ENCODE data around the gene PISD. TPM values are rescaled to one million over a fixed set of nuclear protein-coding genes. Genes with fewer than 3 reads are reported as not detected.

PISD gene
- total RNA-seq, 2 experiments from 2014 or later = 21.5 to 51.9 TPM

GRCh38 chr22:31652088-31652487 lies 9.9 kb downstream of the PISD start:
- intact Hi-C loops (cut with micrococcal nuclease; ENCODE audit: unreplicated experiment) = no loop called here
- CTCF ChIA-PET (ENCODE audit: unreplicated experiment) = no interaction called here
- TF ChIP-seq EZH2phosphoT487 (IDR thresholded peaks at IDR 0.05; ENCODE audit: borderline replicate concordance, low read depth, low read length) (no peak), CTCF (conservative IDR thresholded peaks at IDR 0.05; ENCODE audit: low read length) (no peak)
- no peak overlapping the region for H2AFZ ChIP-seq (ENCODE audit: low read length)
- H3K4me2 ChIP-seq (ENCODE audit: low read length) = no peak overlapping the region
- H3K9me2 ChIP-seq (ENCODE audit: insufficient read depth, low read length) = no peaks in the 10 kb centered on the region
- no peak overlapping the region for H3K4me3 ChIP-seq (ENCODE audit: low read depth, low read length, poor library complexity, severe bottlenecking)
- DNase-seq (ENCODE audit: low spot score) = no peak
- peaks cover 38% of the 10 kb centered on the region for H3K4me1 ChIP-seq (ENCODE audit: insufficient read depth, low read length, poor library complexity, severe bottlenecking)
- H3K79me2 ChIP-seq (ENCODE audit: insufficient read depth, low read depth, low read length) = peaks cover 45% of the 10 kb centered on the region; the same call in 1 of the 2 replicates
- H3K27ac ChIP-seq (ENCODE audit: low read depth, low read length, poor library complexity, severe bottlenecking) = no peak overlapping the region
- peaks cover 30% of the 10 kb centered on the region for H3K36me3 ChIP-seq (ENCODE audit: insufficient read depth, low read length)
- H4K20me1 ChIP-seq (ENCODE audit: insufficient read depth, low read length) = peaks cover 6% of the 10 kb centered on the region; the same call in 1 of the 2 replicates
- POLR2A ChIA-PET = no interaction called here
- no TSS peak for BruUV-seq (replicated peaks)
- H3K9me3 ChIP-seq (ENCODE audit: low read length) = no peaks in the 10 kb centered on the region

DNA sequence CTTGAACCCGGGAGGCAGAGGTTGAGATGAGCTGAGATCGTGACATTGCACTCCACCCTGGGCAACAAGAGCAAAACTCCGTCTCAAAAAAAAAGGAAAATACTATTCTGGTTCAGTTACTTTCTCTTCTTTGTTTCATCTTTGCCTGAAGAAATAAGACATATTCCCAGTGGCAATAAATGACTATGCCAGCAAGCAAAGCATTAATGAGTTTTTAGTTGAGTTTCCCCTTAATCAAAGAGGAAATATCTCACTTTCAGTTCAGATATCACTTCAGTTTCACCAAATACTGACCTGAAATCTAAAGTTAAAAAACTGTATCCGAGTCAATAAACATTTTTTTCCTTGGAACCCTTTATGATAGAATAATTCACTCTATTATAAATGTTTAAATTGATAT lies 10.4 kb downstream of the PISD start:
- H3K4me1 ChIP-seq (ENCODE audit: insufficient read depth, low read length, poor library complexity, severe bottlenecking) = peaks cover 38% of the 10 kb centered on the region
- H4K20me1 ChIP-seq (ENCODE audit: insufficient read depth, low read length) = peaks cover 6% of the 10 kb centered on the region; the same call in 1 of the 2 replicates
- ChIA-PET POLR2A (no interaction called here), CTCF (ENCODE audit: unreplicated experiment) (no interaction called here)
- no peak for DNase-seq (ENCODE audit: low spot score)
- no TSS peak for BruUV-seq (replicated peaks)
- no peak overlapping the region for H3K4me3 ChIP-seq (ENCODE audit: low read depth, low read length, poor library complexity, severe bottlenecking)
- intact Hi-C loops (cut with micrococcal nuclease; ENCODE audit: unreplicated experiment) = no loop called here
- H3K79me2 ChIP-seq (ENCODE audit: insufficient read depth, low read depth, low read length) = peaks cover 43% of the 10 kb centered on the region; the same call in 1 of the 2 replicates
- no peak overlapping the region for H3K27ac ChIP-seq (ENCODE audit: low read depth, low read length, poor library complexity, severe bottlenecking)
- no peak overlapping the region for H2AFZ ChIP-seq (ENCODE audit: low read length)
- H3K9me3 ChIP-seq (ENCODE audit: low read length) = no peaks in the 10 kb centered on the region
- TF ChIP-seq EZH2phosphoT487 (IDR thresholded peaks at IDR 0.05; ENCODE audit: borderline replicate concordance, low read depth, low read length) (no peak), CTCF (conservative IDR thresholded peaks at IDR 0.05; ENCODE audit: low read length) (no peak)
- H3K4me2 ChIP-seq (ENCODE audit: low read length) = no peak overlapping the region
- H3K9me2 ChIP-seq (ENCODE audit: insufficient read depth, low read length) = no peaks in the 10 kb centered on the region
- H3K36me3 ChIP-seq (ENCODE audit: insufficient read depth, low read length) = peaks cover 35% of the 10 kb centered on the region

DNA sequence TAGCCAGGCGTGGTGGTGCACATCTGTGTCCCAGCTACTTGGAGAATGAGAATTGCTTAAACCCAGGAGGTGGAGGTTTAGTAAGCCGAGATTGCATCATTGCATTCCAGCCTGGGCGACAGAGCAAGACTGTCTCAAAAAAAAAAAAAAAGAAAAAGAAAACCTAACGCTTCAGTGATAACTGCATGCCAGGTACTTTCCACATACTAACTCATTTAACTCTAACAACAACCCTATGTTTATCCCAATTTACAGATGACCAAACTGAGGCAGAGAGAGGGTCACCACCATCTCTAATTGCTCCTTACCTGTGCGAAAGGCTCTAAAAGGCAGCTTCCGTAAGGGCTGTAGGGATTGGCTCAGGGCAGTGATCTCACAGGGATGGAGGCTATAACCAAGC lies 11.6 kb downstream of the PISD start:
- Histone ChIP-seq H2AFZ (ENCODE audit: low read length) (no peak overlapping the region), H3K9me2 (ENCODE audit: insufficient read depth, low read length) (no peaks in the 10 kb centered on the region), H3K4me1 (ENCODE audit: insufficient read depth, low read length, poor library complexity, severe bottlenecking) (peaks cover 38% of the 10 kb centered on the region), H4K20me1 (ENCODE audit: insufficient read depth, low read length) (peaks cover 6% of the 10 kb centered on the region; the same call in 1 of the 2 replicates), H3K4me2 (ENCODE audit: low read length) (no peak overlapping the region), H3K27ac (ENCODE audit: low read depth, low read length, poor library complexity, severe bottlenecking) (no peak overlapping the region), H3K36me3 (ENCODE audit: insufficient read depth, low read length) (peaks cover 43% of the 10 kb centered on the region), H3K79me2 (ENCODE audit: insufficient read depth, low read depth, low read length) (peaks cover 38% of the 10 kb centered on the region; the same call in 1 of the 2 replicates), H3K9me3 (ENCODE audit: low read length) (no peaks in the 10 kb centered on the region), H3K4me3 (ENCODE audit: low read depth, low read length, poor library complexity, severe bottlenecking) (no peak overlapping the region)
- ChIA-PET CTCF (ENCODE audit: unreplicated experiment) (no interaction called here), POLR2A (no interaction called here)
- intact Hi-C loops (cut with micrococcal nuclease; ENCODE audit: unreplicated experiment) = no loop called here
- no peak for DNase-seq (ENCODE audit: low spot score)
- TF ChIP-seq EZH2phosphoT487 (IDR thresholded peaks at IDR 0.05; ENCODE audit: borderline replicate concordance, low read depth, low read length) (no peak), CTCF (conservative IDR thresholded peaks at IDR 0.05; ENCODE audit: low read length) (no peak)
- no TSS peak for BruUV-seq (replicated peaks)
